Activated CD8-positive, alpha-beta memory T cell treated with anti-CD3 and anti-CD28 coated beads for 36 hours (primary cell): ENCODE measurements around the gene C1orf105. TPM values are rescaled to one million over a fixed set of nuclear protein-coding genes. Genes with fewer than 3 reads are reported as not detected.

Experiments used
- CTCF ChIA-PET: fragments of 350-600 bp; sonication (Branson Sonifier 250); formaldehyde crosslinking; loops from one replicate; lab custom pipeline; 2021; ENCODE audit warnings: antibody characterized with exemption; lab: Charles Lee
- POLR2A ChIA-PET: fragments of 350-600 bp; sonication (Branson Sonifier 250); formaldehyde crosslinking; loops from one replicate; lab custom pipeline; 2021; ENCODE audit warnings: antibody characterized with exemption; lab: Charles Lee
- total RNA-seq, 2 experiments: library from RNA; stranded (reverse); gene quantifications; one replicate each; pipeline ENCODE4 v1.2.3, GENCODE V29; 2021

Gene C1orf105
- total RNA-seq, 2 experiments from 2014 or later, result not detected

DNA sequence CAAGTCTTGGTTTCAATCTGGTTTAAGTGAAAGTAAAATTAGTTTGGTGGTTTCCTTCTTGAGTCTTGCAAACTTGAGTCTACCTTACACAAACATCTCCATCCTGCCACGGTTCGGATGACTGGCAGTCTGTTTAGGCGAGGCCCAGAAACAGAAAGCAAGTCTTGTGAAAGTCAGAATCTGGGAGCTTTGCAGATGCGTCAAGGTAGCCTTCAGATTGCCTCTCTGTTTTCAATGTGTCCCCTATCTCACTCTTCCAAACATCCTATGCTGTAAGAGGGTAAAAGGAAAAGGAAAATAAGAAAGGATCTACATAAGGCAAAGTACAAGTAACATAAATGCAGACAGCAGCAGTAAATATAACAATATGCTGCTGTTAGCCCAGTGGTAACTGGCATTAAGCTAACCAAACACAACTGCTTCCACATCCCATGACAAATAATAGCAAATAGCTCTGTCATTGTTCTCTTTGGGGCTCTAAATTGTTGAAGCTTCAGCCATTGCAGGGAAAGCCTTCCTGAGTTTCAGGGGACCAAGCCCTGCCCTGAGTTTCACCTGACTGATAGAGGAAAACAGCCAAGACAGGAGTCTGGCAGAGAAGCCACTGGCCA lies 26.2 kb upstream of the C1orf105 start:
- POLR2A ChIA-PET, result interaction anchor here (0.6 to 1.1 kb wide), 2 partner anchors 56 to 211 kb away, joined by 3 read pairs; no protein-coding TSS in a partner anchor
- CTCF ChIA-PET, result interaction anchor here (2.9 kb wide), 1 partner anchor 36 kb away, joined by 10 read pairs; no protein-coding TSS in a partner anchor

GRCh38 chr1:172394811-172395210 lies 25.7 kb upstream of the C1orf105 start:
- POLR2A ChIA-PET, result interaction anchor here (0.6 to 1.1 kb wide), 2 partner anchors 57 to 211 kb away, joined by 3 read pairs; no protein-coding TSS in a partner anchor
- CTCF ChIA-PET, result interaction anchor here (0.6 to 2.9 kb wide), 2 partner anchors 36 to 1600 kb away, joined by 3 to 10 read pairs; no protein-coding TSS in a partner anchor

GRCh38 chr1:172395576-172395975 lies 24.9 kb upstream of the C1orf105 start:
- ChIA-PET POLR2A (no interaction called here), CTCF (interaction anchor here (2.9 kb wide), 1 partner anchor 37 kb away, joined by 10 read pairs; no protein-coding TSS in a partner anchor)

GRCh38 chr1:172397221-172397620 lies 23.3 kb upstream of the C1orf105 start:
- ChIA-PET CTCF (interaction anchor here (0.8 to 1.0 kb wide), 2 partner anchors 46 to 59 kb away, joined by 3 read pairs; no protein-coding TSS in a partner anchor), POLR2A (no interaction called here)

GRCh38 chr1:172397633-172398032 lies 22.9 kb upstream of the C1orf105 start:
- CTCF ChIA-PET, result interaction anchor here (0.8 to 2.3 kb wide), 3 partner anchors 45 to 395 kb away, joined by 3 to 9 read pairs (median 3); no protein-coding TSS in a partner anchor
- POLR2A ChIA-PET, result no interaction called here

DNA sequence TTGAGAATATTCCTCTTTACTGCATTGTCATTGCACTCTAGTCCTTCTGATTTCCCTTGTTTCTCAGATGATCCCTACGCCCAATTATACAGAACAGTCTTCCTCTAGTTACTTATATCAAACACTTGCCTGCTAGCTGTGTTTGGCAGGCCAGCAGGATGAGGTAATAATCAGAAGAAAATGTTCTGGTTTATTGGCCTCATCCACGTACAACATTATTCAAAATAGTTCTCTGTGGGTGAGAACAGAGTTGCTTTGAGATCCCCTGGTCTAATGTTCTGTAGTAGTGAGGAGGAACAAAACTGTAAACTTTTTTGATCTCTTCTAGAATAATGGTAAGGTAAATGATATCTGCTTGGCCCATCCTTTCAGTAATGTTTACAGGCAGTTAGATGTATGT lies 22.3 kb upstream of the C1orf105 start:
- ChIA-PET POLR2A (no interaction called here), CTCF (interaction anchor here (2.3 kb wide), 1 partner anchor 396 kb away, joined by 9 read pairs; no protein-coding TSS in a partner anchor)

DNA sequence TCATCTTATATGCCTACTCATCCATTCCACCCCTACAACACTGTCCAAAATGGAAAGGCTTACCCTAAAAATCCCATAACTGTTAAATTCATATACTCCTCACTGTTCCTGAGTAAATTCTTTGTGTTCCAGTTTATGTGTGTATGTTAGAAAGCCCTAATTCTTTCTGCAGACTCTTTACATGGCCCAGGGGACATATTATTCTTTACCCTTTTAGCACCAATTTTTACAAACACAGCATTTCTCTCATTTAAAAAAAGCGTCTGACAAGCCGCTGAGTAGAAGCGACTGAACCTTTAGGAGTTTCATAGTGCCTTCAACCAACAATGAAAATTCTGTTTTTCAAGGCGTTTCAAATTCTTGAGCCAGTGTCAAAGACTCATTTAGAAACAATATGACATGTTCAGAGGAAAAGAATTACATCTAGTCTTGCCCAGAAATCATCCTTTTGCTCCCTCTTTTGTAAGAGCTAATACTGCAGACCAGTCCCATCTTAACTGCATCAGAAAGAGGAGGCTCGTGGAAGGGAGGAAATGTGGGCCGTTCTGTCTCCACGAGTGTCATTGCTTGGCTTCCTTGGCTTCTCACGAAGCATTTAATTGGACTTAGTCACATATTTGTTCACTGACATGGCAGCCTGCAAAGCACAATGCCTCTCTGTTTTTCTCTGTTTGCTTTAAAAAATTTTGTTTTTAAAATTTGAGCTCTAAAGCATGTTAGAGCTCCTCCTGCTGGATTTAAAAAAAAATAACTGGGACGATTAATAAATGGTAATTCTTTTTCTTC lies 21.3 kb upstream of the C1orf105 start:
- ChIA-PET POLR2A (interaction anchor here (0.7 to 1.2 kb wide), 2 partner anchors 19 to 61 kb away, joined by 3 read pairs; no protein-coding TSS in a partner anchor), CTCF (interaction anchor here (0.6 to 2.3 kb wide), 9 partner anchors 12 to 397 kb away, joined by 3 to 9 read pairs (median 3); no protein-coding TSS in a partner anchor)

DNA sequence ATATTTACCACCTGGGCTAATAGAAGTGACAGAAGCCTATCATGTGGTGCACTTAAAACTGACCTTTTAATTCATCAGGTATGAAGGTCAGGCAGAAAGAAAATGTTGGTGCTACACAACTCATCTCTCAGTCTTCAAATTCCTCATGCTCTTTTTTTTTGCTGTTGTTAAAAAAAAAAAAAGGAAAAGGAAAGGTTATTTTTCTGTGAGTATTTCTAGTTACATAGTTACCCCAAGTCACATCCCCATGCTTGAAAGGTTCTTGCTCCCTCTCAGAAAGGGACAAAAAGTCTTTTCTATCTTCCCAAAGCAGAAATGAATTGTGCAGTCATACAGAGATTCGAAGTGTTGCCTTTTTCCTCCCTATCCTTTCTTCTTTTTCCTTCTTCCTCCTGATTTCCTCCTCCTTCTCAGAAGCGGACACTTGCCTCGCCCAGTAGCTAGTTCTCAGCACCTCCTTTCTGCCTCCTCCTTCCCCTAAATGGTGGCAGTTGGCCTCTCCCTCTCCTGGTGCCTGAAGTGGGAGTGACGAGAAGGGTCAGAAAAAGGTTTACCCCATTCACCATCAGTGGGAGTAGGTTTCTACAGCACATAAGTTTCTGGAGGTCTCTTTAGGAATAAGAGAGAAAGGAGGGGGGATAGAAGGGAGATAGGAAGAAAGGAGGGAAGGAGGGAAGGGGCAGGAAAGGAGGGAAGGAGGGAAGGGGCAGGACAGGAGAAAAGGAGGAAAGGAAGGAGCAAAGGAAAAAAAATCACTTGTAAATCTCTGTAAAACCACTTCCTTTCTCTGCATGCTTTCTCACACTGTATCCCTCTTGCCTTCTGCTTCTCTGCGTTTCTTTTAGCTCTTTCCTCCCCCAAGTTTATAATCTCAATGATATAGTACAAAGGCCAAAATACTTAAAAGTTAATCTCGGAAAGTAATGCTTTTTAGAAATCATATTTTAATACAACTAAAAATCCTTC lies 20.4 kb upstream of the C1orf105 start:
- CTCF ChIA-PET, result interaction anchor here (0.6 to 2.3 kb wide), 10 partner anchors 12 to 397 kb away, joined by 3 to 9 read pairs (median 3); no protein-coding TSS in a partner anchor
- POLR2A ChIA-PET, result interaction anchor here (0.7 to 1.2 kb wide), 2 partner anchors 19 to 62 kb away, joined by 3 read pairs; no protein-coding TSS in a partner anchor

DNA sequence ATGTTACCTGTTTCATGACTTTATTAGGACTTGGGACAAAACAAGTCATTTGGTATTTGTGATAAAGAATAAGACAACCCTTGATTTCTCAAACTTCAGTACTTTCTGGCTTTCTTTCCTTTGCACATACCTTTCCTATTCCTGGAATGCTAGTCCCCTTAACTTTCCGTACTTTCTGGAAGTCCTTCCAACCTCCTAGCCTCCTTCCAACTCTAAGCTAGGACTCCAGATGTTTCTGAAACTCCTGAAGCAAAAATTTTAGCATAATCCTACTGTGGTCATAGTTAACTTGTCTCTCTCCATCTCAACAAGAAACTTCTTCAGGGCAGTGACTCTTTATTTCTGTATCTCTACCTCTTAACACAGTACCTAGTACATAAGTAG lies 19.8 kb upstream of the C1orf105 start:
- POLR2A ChIA-PET, result no interaction called here
- CTCF ChIA-PET, result no interaction called here

GRCh38 chr1:172401477-172401876 lies 19.0 kb upstream of the C1orf105 start:
- POLR2A ChIA-PET, result no interaction called here
- CTCF ChIA-PET, result no interaction called here

GRCh38 chr1:172401892-172402291 lies 18.6 kb upstream of the C1orf105 start:
- CTCF ChIA-PET, result no interaction called here
- POLR2A ChIA-PET, result no interaction called here

DNA sequence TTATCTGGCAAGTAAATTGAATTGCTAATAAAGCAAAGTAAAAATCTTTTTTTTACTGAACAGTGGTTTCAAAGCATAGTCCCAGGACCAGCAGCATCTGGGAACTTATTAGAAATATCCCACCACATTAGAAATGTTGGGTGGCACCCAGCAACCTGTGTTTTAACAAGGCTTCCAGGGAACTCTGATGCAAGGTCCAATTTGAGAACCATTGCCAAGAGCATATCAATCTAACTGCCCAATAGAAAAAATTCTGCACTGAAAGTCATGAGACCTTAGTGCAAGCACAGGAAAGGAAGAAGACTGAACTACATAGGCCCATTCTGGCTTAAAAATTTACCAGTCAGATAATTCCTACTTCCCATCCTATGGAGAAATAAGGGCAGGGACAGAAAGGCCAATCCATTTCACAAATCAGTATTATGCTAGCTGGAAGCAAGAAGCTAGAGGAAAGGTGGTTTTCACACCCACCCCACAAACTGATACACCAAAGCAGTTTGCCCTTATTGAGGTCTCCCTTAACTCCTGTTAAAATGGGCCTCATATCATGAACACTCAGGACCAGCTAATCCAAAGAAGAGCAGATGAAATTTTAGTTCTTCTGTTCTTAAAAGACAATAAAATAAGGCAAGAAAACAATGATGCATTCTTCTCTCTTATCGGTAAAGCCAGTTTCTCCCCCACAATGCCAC lies 17.5 kb upstream of the C1orf105 start:
- CTCF ChIA-PET, result interaction anchor here (0.6 kb wide), 2 partner anchors 27 to 1354 kb away, joined by 3 read pairs; no protein-coding TSS in a partner anchor
- POLR2A ChIA-PET, result no interaction called here

DNA sequence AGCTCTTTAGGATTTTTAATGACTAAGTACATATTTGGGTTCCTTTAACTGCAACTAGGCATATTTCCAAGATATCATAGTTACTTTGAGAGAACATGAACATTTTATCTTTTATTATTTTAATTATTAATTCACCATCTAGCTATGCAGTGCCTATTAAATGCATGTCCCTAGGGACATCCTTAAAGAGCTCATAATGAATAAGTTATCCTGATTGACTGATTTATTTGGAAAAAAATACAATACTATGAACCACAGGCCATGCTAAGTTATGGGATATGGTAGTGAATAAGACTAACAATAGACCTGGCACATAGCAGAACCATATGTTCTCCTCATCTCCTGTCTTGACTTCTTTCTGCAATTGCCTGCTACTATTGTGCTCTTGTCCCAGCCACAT lies 16.4 kb upstream of the C1orf105 start:
- ChIA-PET POLR2A (no interaction called here), CTCF (no interaction called here)

DNA sequence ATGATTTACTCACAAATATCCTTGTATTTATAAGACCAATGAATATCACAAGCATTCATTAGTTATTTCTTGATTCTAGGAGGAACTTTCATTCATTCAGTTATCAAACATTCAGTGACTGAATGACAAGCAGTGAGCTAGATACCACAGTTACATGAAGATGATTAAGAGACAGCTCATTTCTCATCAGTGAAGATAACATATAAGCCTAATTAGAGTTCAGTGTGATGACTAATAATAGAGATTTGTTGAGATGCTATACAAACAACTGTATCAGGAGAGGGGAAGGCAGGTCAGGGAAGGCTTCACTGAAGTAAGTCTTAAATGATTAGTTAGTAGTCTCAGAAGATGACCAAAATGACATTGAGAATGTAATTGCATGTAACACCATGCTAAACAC lies 14.6 kb upstream of the C1orf105 start:
- ChIA-PET CTCF (interaction anchor here (0.6 to 1.5 kb wide), 2 partner anchors 10 to 24 kb away, joined by 3 to 4 read pairs; no protein-coding TSS in a partner anchor), POLR2A (no interaction called here)

DNA sequence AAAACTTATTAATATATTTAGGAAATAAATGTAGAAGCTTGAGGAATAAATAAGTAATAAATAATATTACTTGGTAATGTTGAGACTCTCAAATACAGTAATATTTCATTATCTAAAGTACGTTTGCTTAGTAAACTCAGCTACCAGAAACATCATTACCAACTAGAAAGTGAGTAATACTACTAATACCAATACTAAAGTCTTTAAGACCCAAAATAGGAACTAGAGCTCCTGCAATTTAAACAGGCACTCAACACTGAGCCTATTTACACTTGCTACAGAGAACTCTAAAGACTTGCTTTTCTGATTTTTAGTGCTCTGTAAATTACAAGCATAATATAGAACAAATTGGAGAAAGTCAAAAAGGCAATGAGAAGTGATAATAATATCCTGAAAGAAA lies 13.5 kb upstream of the C1orf105 start:
- ChIA-PET CTCF (no interaction called here), POLR2A (no interaction called here)

DNA sequence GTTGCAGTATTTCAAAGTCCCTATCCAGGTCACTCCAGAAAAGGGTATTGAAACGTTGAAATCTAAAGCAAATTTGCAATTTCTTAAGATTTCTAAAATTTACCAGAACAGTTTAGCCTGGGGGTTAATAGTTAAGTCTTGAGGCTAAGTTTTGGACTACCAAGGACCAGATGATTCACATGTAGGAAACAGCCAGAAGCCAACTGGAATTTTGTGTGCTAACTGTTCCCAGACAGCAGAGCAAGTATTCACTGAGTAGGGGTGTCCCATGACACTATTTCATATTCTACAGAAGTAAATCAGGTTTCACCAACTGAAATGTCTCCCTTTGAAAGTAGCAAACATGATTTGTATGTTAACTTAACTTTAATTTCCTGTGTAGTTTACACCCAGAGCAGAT lies 11.5 kb upstream of the C1orf105 start:
- ChIA-PET POLR2A (no interaction called here), CTCF (no interaction called here)

- CTCF ChIA-PET, result no interaction called here
Measured at GRCh38 chr1:172410027-172410426, 10.5 kb upstream of the C1orf105 start.

GRCh38 chr1:172411791-172412338 lies 8.6 kb upstream of the C1orf105 start:
- CTCF ChIA-PET, result interaction anchor here (1.0 to 1.2 kb wide), 2 partner anchors 12 to 18 kb away, joined by 3 to 4 read pairs; no protein-coding TSS in a partner anchor
- POLR2A ChIA-PET, result interaction anchor here (0.5 kb wide), 1 partner anchor 52 kb away, joined by 5 read pairs; no protein-coding TSS in a partner anchor

More at GRCh38 chr1:172410027-172410426, 10.5 kb upstream of the C1orf105 start:
- POLR2A ChIA-PET, result no interaction called here
